ENCODE results near the gene BMPR1B.

GRCh38 chr4:94880956-94881355 lies 123.2 kb downstream of the BMPR1B start:
- TF ChIP-seq CTCF (IDR thresholded peaks at IDR 0.05) (no peak), MAZ (IDR thresholded peaks at IDR 0.05; ENCODE audit: borderline replicate concordance, low read depth, low read length) (no peak), POLR2A (IDR thresholded peaks at IDR 0.05; ENCODE audit: low read length) (no peak), ELK1 (IDR thresholded peaks at IDR 0.05; ENCODE audit: low read depth, low read length) (no peak)
